ENCODE results near the gene GATD1. TPM values are rescaled to one million over a fixed set of nuclear protein-coding genes. Genes with fewer than 3 reads are reported as not detected.

Gene GATD1
- total RNA-seq, 1 experiment from 2014 or later = 88.7 TPM

- Histone ChIP-seq H3K9ac (ENCODE audit: low read length) (peak overlapping the region; percentile 94), H2AFZ (ENCODE audit: low read depth, low read length, poor library complexity, severe bottlenecking) (no peak overlapping the region), H3K27me3 (ENCODE audit: insufficient read depth, low read length) (no peaks in the 10 kb centered on the region), H3K79me2 (ENCODE audit: insufficient read depth, low read length) (peaks cover 29% of the 10 kb centered on the region), H3K4me1 (ENCODE audit: control insufficient read depth in 1 of 2, insufficient read depth in 2 of 2, low read length in 2 of 2) (peaks cover 16 to 42% of the 10 kb centered on the region in 2 experiments), H3K9me3 (ENCODE audit: control insufficient read depth in 1 of 2, insufficient read depth in 1 of 2, low read depth in 1 of 2, low read length in 2 of 2) (no peaks in the 10 kb centered on the region), H3K36me3 (ENCODE audit: control insufficient read depth in 1 of 2, insufficient read depth in 2 of 2, low read length in 2 of 2) (peaks cover 0 to 11% of the 10 kb centered on the region in 2 experiments; a peak in 1 of 4 replicates), H4K20me1 (ENCODE audit: insufficient read depth) (no peaks in the 10 kb centered on the region), H3K27ac (ENCODE audit: low read depth, low read length) (peak overlapping the region; percentile 91), H3K9me2 (ENCODE audit: insufficient read depth) (no peaks in the 10 kb centered on the region), H3K4me2 (ENCODE audit: low read length) (peak overlapping the region; percentile 97), H3K4me3 (replicated peaks in 1 of 2; ENCODE audit: low read depth in 1 of 2, low read length in 2 of 2) (peak overlapping the region; percentile 86 to 92)
- ChIA-PET CTCF (interaction anchor here (1.7 kb wide), 1 partner anchor 14 kb away, joined by 6 read pairs; no protein-coding TSS in a partner anchor), POLR2A (interaction anchor here (0.9 to 2.9 kb wide), 2 partner anchors 10 to 19 kb away, joined by 4 to 25 read pairs; partner anchors contain the start of gene RPLP2), RAD21 (ENCODE audit: low non-redundant PET in 1 of 2, low total read pairs in 2 of 2, uncharacterized antibody in 2 of 2, unreplicated experiment in 2 of 2) (no interaction called here)
- BruUV-seq (replicated peaks) = no TSS peak
- TF ChIP-seq POLR2A (IDR thresholded peaks at IDR 0.05; ENCODE audit: borderline replicate concordance, extremely low read depth, insufficient read depth, insufficient read length) = no peak
- no peak for TF ChIP-seq FOSL1 (IDR thresholded peaks at IDR 0.05; ENCODE audit: low read depth)
- TF ChIP-seq ZFX (IDR thresholded peaks at IDR 0.05) = peak; percentile 53; the same call in 1 of the 2 replicates
- TF ChIP-seq, protein P1, sequence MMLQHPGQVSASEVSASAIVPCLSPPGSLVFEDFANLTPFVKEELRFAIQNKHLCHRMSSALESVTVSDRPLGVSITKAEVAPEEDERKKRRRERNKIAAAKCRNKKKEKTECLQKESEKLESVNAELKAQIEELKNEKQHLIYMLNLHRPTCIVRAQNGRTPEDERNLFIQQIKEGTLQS (IDR thresholded peaks at IDR 0.05) = no peak
- TF ChIP-seq POLR2AphosphoS5 (IDR thresholded peaks at IDR 0.05; ENCODE audit: low read depth, low read length) = peak; percentile 21; the same call in 1 of the 2 replicates
- TF ChIP-seq CEBPB (IDR thresholded peaks at IDR 0.05; ENCODE audit: low read depth) = no peak
- no peak for DNase-seq (ENCODE audit: low read depth, low spot score)
- peak; percentile 49 for ATAC-seq
- intact Hi-C loops (cut with micrococcal nuclease) = no loop called here
These were observed 20.2 kb upstream of the GATD1 start for GRCh38 chr11:797296-798092.

GRCh38 chr11:796565-797295 lies 19.4 kb upstream of the GATD1 start:
- no TSS peak for BruUV-seq (replicated peaks)
- POLR2A ChIA-PET = interaction anchor here (0.5 to 2.9 kb wide), 5 partner anchors 11 to 183 kb away, joined by 3 to 25 read pairs (median 7); partner anchors contain the start of gene RPLP2
- Histone ChIP-seq H3K27me3 (ENCODE audit: insufficient read depth, low read length) (no peaks in the 10 kb centered on the region), H3K9me3 (ENCODE audit: control insufficient read depth in 1 of 2, insufficient read depth in 1 of 2, low read depth in 1 of 2, low read length in 2 of 2) (no peaks in the 10 kb centered on the region), H4K20me1 (ENCODE audit: insufficient read depth) (no peaks in the 10 kb centered on the region), H2AFZ (ENCODE audit: low read depth, low read length, poor library complexity, severe bottlenecking) (no peak overlapping the region), H3K27ac (ENCODE audit: low read depth, low read length) (peak overlapping the region; percentile 91), H3K4me1 (ENCODE audit: control insufficient read depth in 1 of 2, insufficient read depth in 2 of 2, low read length in 2 of 2) (peaks cover 16 to 42% of the 10 kb centered on the region in 2 experiments), H3K4me2 (ENCODE audit: low read length) (peak overlapping the region; percentile 97), H3K79me2 (ENCODE audit: insufficient read depth, low read length) (peaks cover 29% of the 10 kb centered on the region), H3K9ac (ENCODE audit: low read length) (peak overlapping the region; percentile 94), H3K4me3 (replicated peaks in 1 of 2; ENCODE audit: low read depth in 1 of 2, low read length in 2 of 2) (peak overlapping the region; percentile 86 to 92), H3K36me3 (ENCODE audit: control insufficient read depth in 1 of 2, insufficient read depth in 2 of 2, low read length in 2 of 2) (peaks cover 0 to 8% of the 10 kb centered on the region in 2 experiments; a peak in 1 of 4 replicates), H3K9me2 (ENCODE audit: insufficient read depth) (no peaks in the 10 kb centered on the region)
- RAD21 ChIA-PET (ENCODE audit: low non-redundant PET in 1 of 2, low total read pairs in 2 of 2, uncharacterized antibody in 2 of 2, unreplicated experiment in 2 of 2) = no interaction called here
- intact Hi-C loops (cut with micrococcal nuclease) = loop anchor here (1.0 kb wide), 1 partner anchor 13 kb away; the partner anchor contains the start of gene RPLP2
- ATAC-seq = no peak; the same call in 1 of the 2 replicates
- no peak for DNase-seq (ENCODE audit: low read depth, low spot score)
- CTCF ChIA-PET = interaction anchor here (1.7 kb wide), 1 partner anchor 13 kb away, joined by 6 read pairs; no protein-coding TSS in a partner anchor
- no peak for TF ChIP-seq SIN3A (IDR thresholded peaks at IDR 0.05; ENCODE audit: low read depth)
- no peak for TF ChIP-seq SRF (IDR thresholded peaks at IDR 0.05; ENCODE audit: low read depth)
- TF ChIP-seq JUND (IDR thresholded peaks at IDR 0.05) = no peak
- TF ChIP-seq EGR1 (IDR thresholded peaks at IDR 0.05; ENCODE audit: low read depth) = no peak
- no peak for TF ChIP-seq EZH2 (IDR thresholded peaks at IDR 0.05)
- TF ChIP-seq, protein P1 (IDR thresholded peaks at IDR 0.05) = no peak
- no peak for TF ChIP-seq RAD21 (IDR thresholded peaks at IDR 0.05; ENCODE audit: low read depth)
- TF ChIP-seq ELF1 (IDR thresholded peaks at IDR 0.05; ENCODE audit: borderline replicate concordance, low read depth) = no peak
- TF ChIP-seq ZNF274 (IDR thresholded peaks at IDR 0.05; ENCODE audit: low read depth, low read length) = no peak
- TF ChIP-seq POLR2AphosphoS5 (IDR thresholded peaks at IDR 0.05; ENCODE audit: low read depth, low read length) = no peak
- TF ChIP-seq, protein P2, sequence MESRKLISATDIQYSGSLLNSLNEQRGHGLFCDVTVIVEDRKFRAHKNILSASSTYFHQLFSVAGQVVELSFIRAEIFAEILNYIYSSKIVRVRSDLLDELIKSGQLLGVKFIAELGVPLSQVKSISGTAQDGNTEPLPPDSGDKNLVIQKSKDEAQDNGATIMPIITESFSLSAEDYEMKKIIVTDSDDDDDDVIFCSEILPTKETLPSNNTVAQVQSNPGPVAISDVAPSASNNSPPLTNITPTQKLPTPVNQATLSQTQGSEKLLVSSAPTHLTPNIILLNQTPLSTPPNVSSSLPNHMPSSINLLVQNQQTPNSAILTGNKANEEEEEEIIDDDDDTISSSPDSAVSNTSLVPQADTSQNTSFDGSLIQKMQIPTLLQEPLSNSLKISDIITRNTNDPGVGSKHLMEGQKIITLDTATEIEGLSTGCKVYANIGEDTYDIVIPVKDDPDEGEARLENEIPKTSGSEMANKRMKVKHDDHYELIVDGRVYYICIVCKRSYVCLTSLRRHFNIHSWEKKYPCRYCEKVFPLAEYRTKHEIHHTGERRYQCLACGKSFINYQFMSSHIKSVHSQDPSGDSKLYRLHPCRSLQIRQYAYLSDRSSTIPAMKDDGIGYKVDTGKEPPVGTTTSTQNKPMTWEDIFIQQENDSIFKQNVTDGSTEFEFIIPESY (IDR thresholded peaks at IDR 0.05; ENCODE audit: extremely low read depth, insufficient replicate concordance, low read length) = no peak
- no peak for TF ChIP-seq POLR2A (IDR thresholded peaks at IDR 0.05; ENCODE audit: borderline replicate concordance, extremely low read depth, insufficient read depth, insufficient read length)
- no peak for TF ChIP-seq SP1 (IDR thresholded peaks at IDR 0.05; ENCODE audit: low read depth)
- TF ChIP-seq FOSL1 (IDR thresholded peaks at IDR 0.05; ENCODE audit: low read depth) = no peak
